C4-2B (cell line): ENCODE measurements around the gene TMEM150A.

Experiments used
- H3K27ac ChIP-seq: fragments of 450-650 bp; 2 replicates; pipeline ENCODE4 v1.5.1; 2017
- CTCF ChIP-seq: fragments of 450-650 bp; conservative IDR thresholded peaks from 2 replicates; pipeline ENCODE4 v1.5.1; 2017; ENCODE audit warnings: mild to moderate bottlenecking
- ZFX ChIP-seq: fragments of 450-650 bp; IDR thresholded peaks from 2 replicates; pipeline ENCODE4 v1.6.1; 2017

TMEM150A gene

GRCh38 chr2:85548608-85548900 lies 53.9 kb downstream of the TMEM150A start:
- no peak for TF ChIP-seq ZFX
- TF ChIP-seq CTCF, result no peak
- no peak overlapping the region; the same call in 1 of the 2 replicates for H3K27ac ChIP-seq
